Prostate gland (tissue), 2 donors: ENCODE data around the gene NDUFA3.

ENCODE experiments used
- POLR2AphosphoS5 ChIP-seq: sonication (generic); formaldehyde crosslinking; IDR thresholded peaks from one replicate; pipeline ENCODE4 v1.6.1; 2017; ENCODE audit warnings: antibody characterized with exemption
- TF ChIP-seq, protein P1 (sequence below), 4 experiments: fragments of 200-600 bp in 2 of 4; fragments of 450-650 bp in 2 of 4; sonication (generic) in 2 of 4; IDR thresholded peaks; 1 replicate in 3 of 4; 2 replicates in 1 of 4; pipeline ENCODE4 v1.5.1; 2016 to 2019; ENCODE audit warnings: antibody characterized with exemption in 4 of 4, mild to moderate bottlenecking in 2 of 4, moderate library complexity in 2 of 4

DNA sequence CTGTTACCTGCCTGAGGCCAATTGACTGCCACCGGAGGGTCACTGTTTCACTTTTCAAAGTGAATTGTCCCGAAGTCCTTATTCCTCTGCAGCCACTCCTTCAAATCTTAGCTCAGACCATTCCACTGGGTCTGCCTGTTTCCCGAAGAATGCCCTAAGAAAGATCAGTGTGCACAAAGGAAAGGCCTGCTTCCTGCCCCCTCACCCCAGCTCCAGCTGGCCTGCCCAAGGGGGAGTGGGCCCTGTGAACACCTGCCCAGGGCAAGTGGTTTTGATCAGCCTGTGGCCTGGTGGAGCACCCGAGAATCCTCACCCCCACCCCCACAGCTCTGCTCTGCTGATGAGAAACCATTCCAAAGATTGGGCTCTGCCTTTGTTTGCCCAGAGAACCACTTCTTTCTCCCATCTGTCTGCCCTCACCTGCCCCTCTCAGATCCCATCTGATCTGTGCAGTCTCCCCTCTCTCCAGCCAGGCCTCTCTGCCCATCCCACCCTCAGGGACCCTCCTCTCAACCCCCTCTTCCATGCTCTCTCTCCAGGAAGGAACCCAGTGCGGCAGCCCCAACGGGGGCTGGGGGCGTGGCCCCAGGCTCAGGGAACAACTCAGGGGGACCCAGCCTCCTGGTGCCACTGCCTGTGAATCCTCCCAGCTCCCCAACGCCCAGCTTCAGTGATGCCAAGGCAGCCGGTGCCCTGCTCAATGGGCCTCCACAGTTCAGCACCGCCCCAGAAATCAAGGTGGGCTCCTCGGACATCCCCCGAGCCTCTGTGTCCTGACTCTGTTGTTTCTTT, 46.6 kb downstream of the NDUFA3 start:
- TF ChIP-seq, protein P1, sequence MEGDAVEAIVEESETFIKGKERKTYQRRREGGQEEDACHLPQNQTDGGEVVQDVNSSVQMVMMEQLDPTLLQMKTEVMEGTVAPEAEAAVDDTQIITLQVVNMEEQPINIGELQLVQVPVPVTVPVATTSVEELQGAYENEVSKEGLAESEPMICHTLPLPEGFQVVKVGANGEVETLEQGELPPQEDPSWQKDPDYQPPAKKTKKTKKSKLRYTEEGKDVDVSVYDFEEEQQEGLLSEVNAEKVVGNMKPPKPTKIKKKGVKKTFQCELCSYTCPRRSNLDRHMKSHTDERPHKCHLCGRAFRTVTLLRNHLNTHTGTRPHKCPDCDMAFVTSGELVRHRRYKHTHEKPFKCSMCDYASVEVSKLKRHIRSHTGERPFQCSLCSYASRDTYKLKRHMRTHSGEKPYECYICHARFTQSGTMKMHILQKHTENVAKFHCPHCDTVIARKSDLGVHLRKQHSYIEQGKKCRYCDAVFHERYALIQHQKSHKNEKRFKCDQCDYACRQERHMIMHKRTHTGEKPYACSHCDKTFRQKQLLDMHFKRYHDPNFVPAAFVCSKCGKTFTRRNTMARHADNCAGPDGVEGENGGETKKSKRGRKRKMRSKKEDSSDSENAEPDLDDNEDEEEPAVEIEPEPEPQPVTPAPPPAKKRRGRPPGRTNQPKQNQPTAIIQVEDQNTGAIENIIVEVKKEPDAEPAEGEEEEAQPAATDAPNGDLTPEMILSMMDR (IDR thresholded peaks at IDR 0.05), result no peak
- TF ChIP-seq POLR2AphosphoS5, result no peak
